H1 (cell line): ENCODE data around the gene MIR17HG. TPM values are rescaled to one million over a fixed set of nuclear protein-coding genes. Genes with fewer than 3 reads are reported as not detected.

Experiments
- BCL11A ChIP-seq, 2 experiments: IDR thresholded peaks; one replicate each; pipeline ENCODE4 v1.6.1; 2011; ENCODE audit warnings: low read depth in 2 of 2, low read length in 2 of 2, mild to moderate bottlenecking in 2 of 2
- CBX8 ChIP-seq: fragments of 300-800, 300-1000 bp; sonication (generic); IDR thresholded peaks from 2 replicates; pipeline ENCODE4 v1.7.1; 2016; ENCODE audit warnings: low read depth, low read length, borderline replicate concordance
- CEBPB ChIP-seq: IDR thresholded peaks from 2 replicates; pipeline ENCODE4 v1.6.1; 2012; ENCODE audit warnings: low read depth, low read length
- CHD1 ChIP-seq: IDR thresholded peaks from 2 replicates; pipeline ENCODE4 v1.6.1; 2012; ENCODE audit warnings: low read depth, low read length, improper control_type of control experiment
- CREB1 ChIP-seq: IDR thresholded peaks from 2 replicates; pipeline ENCODE4 v1.6.1; 2012; ENCODE audit warnings: inconsistent platforms
- GABPA ChIP-seq: IDR thresholded peaks from 2 replicates; pipeline ENCODE4 v1.6.1; 2011; ENCODE audit warnings: mild to moderate bottlenecking, low read length, moderate library complexity, borderline replicate concordance; ENCODE audit not compliant: insufficient read depth
- KDM1A ChIP-seq: fragments of 200-600, 300-600 bp; sonication (generic); IDR thresholded peaks from 2 replicates; pipeline ENCODE4 v1.7.1; 2016; ENCODE audit warnings: mild to moderate bottlenecking, low read length, borderline replicate concordance
- NANOG ChIP-seq: IDR thresholded peaks from 2 replicates; pipeline ENCODE4 v1.6.1; 2011; ENCODE audit warnings: low read length, low read depth, mild to moderate bottlenecking, inconsistent platforms; ENCODE audit not compliant: insufficient read depth, poor library complexity, severe bottlenecking
- POLR2AphosphoS5 ChIP-seq: IDR thresholded peaks from 2 replicates; pipeline ENCODE4 v1.6.1; 2011; ENCODE audit warnings: low read depth, low read length
- RNF2 ChIP-seq: fragments of 200-900, 300-1000 bp; sonication (generic); IDR thresholded peaks from 2 replicates; pipeline ENCODE4 v1.7.1; 2016; ENCODE audit warnings: borderline replicate concordance, low read depth, mild to moderate bottlenecking, antibody characterized with exemption, low read length; ENCODE audit not compliant: poor library complexity, severe bottlenecking; ENCODE audit errors: missing control alignments
- TAF7 ChIP-seq: optimal IDR thresholded peaks from 2 replicates; pipeline ENCODE3; 2011; ENCODE audit warnings: low read depth, mild to moderate bottlenecking, inconsistent platforms, low read length, moderate library complexity, borderline replicate concordance
- TCF12 ChIP-seq: IDR thresholded peaks from 2 replicates; pipeline ENCODE4 v1.6.1; 2011; ENCODE audit warnings: low read depth, mild to moderate bottlenecking, low read length
- TEAD4 ChIP-seq: IDR thresholded peaks from 2 replicates; pipeline ENCODE4 v1.6.1; 2012; ENCODE audit warnings: low read depth, low read length, inconsistent platforms, mixed read lengths
- polyA plus RNA-seq, 7 experiments: library from polyadenylated mRNA; depleted of rRNA in 3 of 7; stranded (reverse) in 5 of 7; unstranded in 2 of 7; fragments of >200 nt in 5 of 7; fragments of 200-250 nt in 2 of 7; gene quantifications; 1 replicate in 5 of 7; 2 replicates in 1 of 7; 4 replicates in 1 of 7; pipeline versions ENCODE4 v1.2.1 to v1.2.3, GENCODE V29; 2011 to 2013; ENCODE audit warnings: missing spikeins in 2 of 7, mixed read lengths in 2 of 7
- total RNA-seq: library from RNA; stranded (reverse); fragmentation: NEBNext Ultra II Directional; extraction: Animal tissue kit (Norgen Biotek cat#: 25700); gene quantifications from 2 replicates; pipeline ENCODE4 v1.2.1, GENCODE V29; 2021

Gene MIR17HG
- total and polyA plus RNA-seq, 2 of the 8 experiments (the other 6 are each of a cell fraction or from before 2014, with no cell fraction given) = 11.5 to 36.9 TPM

- TF ChIP-seq RNF2 (no peak), CHD1 (no peak), TCF12 (no peak), NANOG (no peak), GABPA (no peak), KDM1A (no peak), CREB1 (no peak), TEAD4 (no peak), CBX8 (no peak), BCL11A (IDR thresholded peaks at IDR 0.05; ENCODE audit: low read depth in 2 of 2, low read length in 2 of 2) (no peak), CEBPB (no peak), POLR2AphosphoS5 (peak; percentile 52), TAF7 (peak; percentile 80)
- TF ChIP-seq, all 59 proteins: peak for 7
Measured at GRCh38 chr13:91347996-91348905, 764 bp downstream of the MIR17HG start (continued).
